OCI-LY3 (cell line): ENCODE measurements around the gene TTC28.

Source experiments
- H2AFZ ChIP-seq: fragments of 200-600, 300-600 bp; shearing (Covaris generic); 2 replicates; pipeline ENCODE4 v1.6.0; 2014; ENCODE audit warnings: antibody characterized with exemption, low read depth, low read length
- H3K27ac ChIP-seq: fragments of 200-600, 300-600 bp; sonication (generic); 2 replicates; pipeline ENCODE4 v1.5.1; 2014; ENCODE audit warnings: mild to moderate bottlenecking, low read length, moderate library complexity, mixed read lengths
- H3K27me3 ChIP-seq: fragments of 200-600, 300-600 bp; sonication (generic); 2 replicates; pipeline ENCODE4 v1.6.1; 2014; ENCODE audit warnings: low read depth, low read length, mixed read lengths
- H3K36me3 ChIP-seq: fragments of 200-600, 300-600 bp; sonication (generic); replicated peaks from 2 replicates; pipeline ENCODE3; 2014; ENCODE audit warnings: low read depth, low read length, mixed read lengths
- H3K4me1 ChIP-seq: fragments of 300-600, 200-600 bp; sonication (generic); 2 replicates; pipeline ENCODE4 v1.6.1; 2014; ENCODE audit warnings: low read length, mixed read lengths
- H3K4me2 ChIP-seq: fragments of 200-600, 300-600 bp; sonication (generic); 2 replicates; pipeline ENCODE4 v1.6.1; 2014; ENCODE audit warnings: low read length, mixed read lengths
- H3K4me3 ChIP-seq: fragments of 300-600, 200-600 bp; sonication (generic); 2 replicates; pipeline ENCODE4 v1.5.1; 2014; ENCODE audit warnings: antibody characterized with exemption, mild to moderate bottlenecking, low read length, moderate library complexity
- H3K79me2 ChIP-seq: fragments of 300-600, 200-600 bp; shearing (Covaris generic); 2 replicates; pipeline ENCODE4 v1.6.1; 2014; ENCODE audit warnings: mild to moderate bottlenecking, low read length, mixed read lengths
- H3K9ac ChIP-seq: fragments of 300-600, 200-600 bp; shearing (Covaris generic); 2 replicates; pipeline ENCODE4 v1.6.0; 2014; ENCODE audit warnings: mild to moderate bottlenecking, low read length, moderate library complexity
- H3K9me3 ChIP-seq: fragments of 200-600, 300-600 bp; shearing (Covaris generic); 2 replicates; pipeline ENCODE4 v1.6.1; 2014; ENCODE audit warnings: low read length, mixed read lengths; ENCODE audit not compliant: insufficient read depth
- H4K20me1 ChIP-seq: fragments of 200-600, 300-600 bp; sonication (generic); 2 replicates; pipeline ENCODE4 v1.6.1; 2016; ENCODE audit warnings: low read length, mixed read lengths; ENCODE audit not compliant: insufficient read depth
- CTCF ChIP-seq: fragments of 200-600, 300-600 bp; sonication (generic); IDR thresholded peaks from 2 replicates; pipeline ENCODE4 v1.5.1; 2014; ENCODE audit warnings: antibody characterized with exemption, low read length, low read depth
- EZH2phosphoT487 ChIP-seq: fragments of 200-600 bp; shearing (Covaris generic); IDR thresholded peaks from 2 replicates; pipeline ENCODE4 v1.6.1; 2018; ENCODE audit warnings: antibody characterized with exemption, mixed run types, low read depth

The TTC28 gene

GRCh38 chr22:27937453-27937852 is 742.2 kb downstream of the TTC28 start:
- peaks cover 5% of the 10 kb centered on the region for H3K36me3 ChIP-seq
- H2AFZ ChIP-seq, result no peak overlapping the region
- peak; percentile 30 for TF ChIP-seq CTCF
- no peak for TF ChIP-seq EZH2phosphoT487
- no peak overlapping the region for H3K9ac ChIP-seq
- H3K4me3 ChIP-seq, result no peak overlapping the region
- H3K27ac ChIP-seq, result no peak overlapping the region
- no peaks in the 10 kb centered on the region for H3K9me3 ChIP-seq
- no peak overlapping the region for H3K4me2 ChIP-seq
- H3K27me3 ChIP-seq, result no peaks in the 10 kb centered on the region
- H3K4me1 ChIP-seq, result no peaks in the 10 kb centered on the region
- no peaks in the 10 kb centered on the region for H3K79me2 ChIP-seq
- no peaks in the 10 kb centered on the region for H4K20me1 ChIP-seq

GRCh38 chr22:27935897-27936296 is 743.7 kb downstream of the TTC28 start:
- peaks cover 5% of the 10 kb centered on the region for H3K36me3 ChIP-seq
- no peak overlapping the region for H3K4me3 ChIP-seq
- H4K20me1 ChIP-seq, result no peaks in the 10 kb centered on the region
- no peak overlapping the region for H3K9ac ChIP-seq
- no peaks in the 10 kb centered on the region for H3K4me1 ChIP-seq
- H3K27ac ChIP-seq, result no peak overlapping the region
- H3K27me3 ChIP-seq, result no peaks in the 10 kb centered on the region
- H3K9me3 ChIP-seq, result no peaks in the 10 kb centered on the region
- H3K4me2 ChIP-seq, result no peak overlapping the region
- H2AFZ ChIP-seq, result no peak overlapping the region
- TF ChIP-seq CTCF (no peak), EZH2phosphoT487 (no peak)
- H3K79me2 ChIP-seq, result no peaks in the 10 kb centered on the region

GRCh38 chr22:27934069-27934468 is 745.6 kb downstream of the TTC28 start:
- no peak overlapping the region for H3K4me3 ChIP-seq
- H3K36me3 ChIP-seq, result peaks cover 5% of the 10 kb centered on the region
- H3K9me3 ChIP-seq, result no peaks in the 10 kb centered on the region
- H2AFZ ChIP-seq, result no peak overlapping the region
- H3K4me1 ChIP-seq, result no peaks in the 10 kb centered on the region
- no peak overlapping the region for H3K9ac ChIP-seq
- H4K20me1 ChIP-seq, result no peaks in the 10 kb centered on the region
- H3K79me2 ChIP-seq, result no peaks in the 10 kb centered on the region
- no peak overlapping the region for H3K4me2 ChIP-seq
- no peak overlapping the region for H3K27ac ChIP-seq
- TF ChIP-seq EZH2phosphoT487, result no peak
- no peak for TF ChIP-seq CTCF
- H3K27me3 ChIP-seq, result no peaks in the 10 kb centered on the region

- no peaks in the 10 kb centered on the region for H3K9me3 ChIP-seq
- H3K27me3 ChIP-seq, result no peaks in the 10 kb centered on the region
- no peak overlapping the region for H3K4me2 ChIP-seq
Observed at GRCh38 chr22:27933186-27933983, 746.3 kb downstream of the TTC28 start.

More at GRCh38 chr22:27933186-27933983, 746.3 kb downstream of the TTC28 start:
- no peak for TF ChIP-seq CTCF
- TF ChIP-seq EZH2phosphoT487, result no peak
- no peak overlapping the region for H3K4me3 ChIP-seq
- H3K36me3 ChIP-seq, result peaks cover 5% of the 10 kb centered on the region
- H3K79me2 ChIP-seq, result no peaks in the 10 kb centered on the region
- H3K4me1 ChIP-seq, result no peaks in the 10 kb centered on the region
- no peak overlapping the region for H3K27ac ChIP-seq
- no peak overlapping the region for H2AFZ ChIP-seq
- H4K20me1 ChIP-seq, result no peaks in the 10 kb centered on the region
- H3K9ac ChIP-seq, result no peak overlapping the region
